Measurements from ENCODE around the gene NPW.

The NPW gene

DNA sequence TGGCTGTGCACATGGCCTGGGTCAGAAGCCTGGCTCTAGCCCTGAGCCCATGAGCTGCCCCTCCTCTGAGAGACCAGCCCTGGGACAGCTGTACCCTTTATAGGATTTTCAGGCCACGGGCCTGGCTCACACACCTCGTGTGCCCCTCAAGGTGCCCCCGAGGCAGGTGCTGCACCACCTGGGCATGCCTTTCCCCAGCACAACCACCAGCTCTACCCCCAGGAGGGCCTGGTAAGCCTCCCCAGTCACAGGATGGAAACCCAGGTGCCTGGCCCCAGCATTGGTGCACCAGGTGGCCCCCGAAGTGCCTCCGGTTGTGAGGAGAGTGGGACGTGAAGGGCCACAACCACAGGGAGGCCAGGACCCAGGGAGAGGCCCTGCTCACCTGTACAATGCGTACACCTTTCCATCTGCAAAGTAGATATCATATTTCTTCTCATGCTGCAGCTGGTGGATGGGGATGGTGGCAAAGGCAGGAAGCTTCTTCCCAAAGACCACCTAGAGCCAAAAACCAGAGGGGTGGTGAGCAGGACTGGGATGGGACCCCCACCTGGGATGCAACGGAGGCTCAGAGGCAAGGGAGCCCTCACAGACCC lies 16.3 kb upstream of the NPW start:
- Histone ChIP-seq H3K27me3 (no peaks in the 10 kb centered on the region), H3K36me3 (peaks cover 72% of the 10 kb centered on the region), H3K4me3 (ENCODE audit: low read depth, low read length) (no peak overlapping the region)

DNA sequence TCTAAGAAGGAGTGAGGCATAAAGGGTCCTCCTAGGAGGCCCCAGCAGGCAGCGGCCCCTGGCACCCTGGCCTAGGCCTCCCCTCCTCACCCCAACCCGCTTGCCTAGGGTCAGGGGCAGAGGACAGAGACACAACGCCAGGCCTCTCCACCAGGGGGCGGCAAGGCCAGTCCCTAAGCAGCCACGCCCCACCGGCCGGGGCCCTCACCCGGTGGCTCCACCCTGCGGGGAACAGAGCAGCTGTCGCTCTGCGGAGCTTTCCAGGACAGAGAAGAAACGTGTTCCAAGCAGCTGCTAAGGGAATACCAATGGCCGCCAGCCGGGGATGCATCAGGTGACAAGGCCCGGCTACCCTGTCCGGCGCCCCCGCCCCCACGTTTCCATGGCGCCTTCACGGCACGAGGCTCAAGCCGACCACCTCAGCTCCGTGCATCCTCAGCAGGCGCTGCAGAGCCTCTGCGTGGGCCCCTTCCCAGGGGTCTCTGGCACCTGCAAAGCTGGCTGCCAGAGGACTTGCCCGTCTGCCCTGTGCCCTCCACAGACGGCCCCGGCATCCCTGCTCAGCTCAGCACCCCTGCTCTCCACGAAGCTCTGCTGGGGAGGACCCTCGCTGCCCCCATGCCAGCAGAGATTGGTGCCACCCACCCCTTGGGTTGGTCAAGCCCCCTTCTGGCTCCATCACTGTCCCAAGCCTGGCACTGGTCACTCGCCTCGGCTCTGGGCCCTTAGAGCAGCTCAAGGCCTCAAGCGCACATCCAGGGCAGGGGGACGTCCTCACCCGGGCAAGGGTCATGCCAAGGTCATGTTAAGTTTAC lies 15.6 kb upstream of the NPW start:
- Histone ChIP-seq H3K27me3 (no peaks in the 10 kb centered on the region), H3K36me3 (peaks cover 65% of the 10 kb centered on the region), H3K4me1 (peaks cover 29% of the 10 kb centered on the region), H3K9me3 (no peaks in the 10 kb centered on the region), H3K4me3 (ENCODE audit: low read depth, low read length) (peak overlapping the region; percentile 19; the same call in 1 of the 2 replicates)
- peak; percentile 99 for DNase-seq
- TF ChIP-seq, protein P1, sequence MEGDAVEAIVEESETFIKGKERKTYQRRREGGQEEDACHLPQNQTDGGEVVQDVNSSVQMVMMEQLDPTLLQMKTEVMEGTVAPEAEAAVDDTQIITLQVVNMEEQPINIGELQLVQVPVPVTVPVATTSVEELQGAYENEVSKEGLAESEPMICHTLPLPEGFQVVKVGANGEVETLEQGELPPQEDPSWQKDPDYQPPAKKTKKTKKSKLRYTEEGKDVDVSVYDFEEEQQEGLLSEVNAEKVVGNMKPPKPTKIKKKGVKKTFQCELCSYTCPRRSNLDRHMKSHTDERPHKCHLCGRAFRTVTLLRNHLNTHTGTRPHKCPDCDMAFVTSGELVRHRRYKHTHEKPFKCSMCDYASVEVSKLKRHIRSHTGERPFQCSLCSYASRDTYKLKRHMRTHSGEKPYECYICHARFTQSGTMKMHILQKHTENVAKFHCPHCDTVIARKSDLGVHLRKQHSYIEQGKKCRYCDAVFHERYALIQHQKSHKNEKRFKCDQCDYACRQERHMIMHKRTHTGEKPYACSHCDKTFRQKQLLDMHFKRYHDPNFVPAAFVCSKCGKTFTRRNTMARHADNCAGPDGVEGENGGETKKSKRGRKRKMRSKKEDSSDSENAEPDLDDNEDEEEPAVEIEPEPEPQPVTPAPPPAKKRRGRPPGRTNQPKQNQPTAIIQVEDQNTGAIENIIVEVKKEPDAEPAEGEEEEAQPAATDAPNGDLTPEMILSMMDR (IDR thresholded peaks at IDR 0.05; ENCODE audit: low read depth, low read length) = peak; percentile 97

More for the DNA sequence above, 16.3 kb upstream of the NPW start:
- no peak for DNase-seq
- TF ChIP-seq, protein P1 (IDR thresholded peaks at IDR 0.05; ENCODE audit: low read depth, low read length) = no peak
- Histone ChIP-seq H3K4me1 (peaks cover 29% of the 10 kb centered on the region), H3K9me3 (no peaks in the 10 kb centered on the region)

DNA sequence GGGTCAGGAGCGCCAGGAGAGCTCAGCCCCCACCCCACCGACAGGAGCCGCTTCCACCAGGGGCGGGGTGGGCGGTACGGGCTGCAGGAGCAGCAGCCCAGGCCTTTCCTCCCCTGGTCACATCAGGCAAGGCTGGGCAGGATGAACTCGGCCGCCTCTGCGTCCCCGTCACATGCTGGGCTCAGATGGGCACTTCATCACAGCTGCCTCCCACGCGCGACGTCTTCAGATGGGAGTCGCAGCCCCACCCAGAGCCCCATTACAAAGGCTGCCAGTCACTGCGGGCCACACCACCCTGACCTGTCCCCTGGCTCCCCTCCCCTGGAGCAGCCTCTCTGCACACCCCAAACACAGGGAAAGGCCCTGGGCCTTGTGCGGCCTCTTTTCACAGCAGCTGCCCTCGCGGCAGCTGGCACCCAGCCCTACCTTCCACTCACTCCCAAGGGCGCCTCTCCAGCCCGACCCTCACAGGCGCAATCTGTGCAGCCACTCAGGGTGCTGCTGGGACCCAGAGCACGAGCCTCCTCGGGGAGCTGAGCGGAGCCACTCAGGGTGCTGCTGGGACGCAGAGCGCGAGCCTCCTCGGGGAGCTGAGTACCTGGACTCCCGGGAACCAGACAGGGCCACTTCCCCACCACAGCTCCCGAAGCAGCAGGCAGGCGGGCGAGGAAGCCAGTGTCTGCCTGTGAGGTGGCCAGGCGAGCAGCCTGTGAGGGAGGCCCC lies 14.6 kb upstream of the NPW start:
- DNase-seq = peak; percentile 48
- TF ChIP-seq, protein P1 (IDR thresholded peaks at IDR 0.05; ENCODE audit: low read depth, low read length) = no peak
- Histone ChIP-seq H3K4me3 (ENCODE audit: low read depth, low read length) (no peak overlapping the region), H3K9me3 (no peaks in the 10 kb centered on the region), H3K4me1 (peaks cover 29% of the 10 kb centered on the region), H3K36me3 (peaks cover 55% of the 10 kb centered on the region), H3K27me3 (no peaks in the 10 kb centered on the region)

DNA sequence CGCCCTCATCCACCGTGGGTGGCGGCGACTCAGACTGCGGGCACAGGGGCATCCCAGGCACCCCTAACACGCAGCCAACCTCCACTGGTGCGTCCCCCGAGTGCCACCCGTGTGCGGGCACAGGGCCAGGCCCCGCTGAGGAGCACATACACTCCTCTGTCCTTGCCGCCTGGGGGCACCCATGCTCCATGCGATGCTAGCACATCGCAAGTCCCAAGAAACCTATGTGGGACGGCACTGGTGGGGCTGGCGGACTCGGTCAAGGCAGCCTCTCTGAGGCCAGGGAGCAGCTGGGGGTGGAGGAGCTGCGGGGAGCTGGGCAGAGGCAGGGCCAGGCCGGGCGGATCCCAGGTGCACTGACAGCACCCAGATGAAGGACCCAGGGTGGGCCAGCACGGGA lies 13.9 kb upstream of the NPW start:
- TF ChIP-seq, protein P1 (IDR thresholded peaks at IDR 0.05; ENCODE audit: low read depth, low read length) = peak; percentile 65
- H3K4me1 ChIP-seq = peaks cover 29% of the 10 kb centered on the region
- H3K36me3 ChIP-seq = peaks cover 49% of the 10 kb centered on the region
- no peak overlapping the region; the same call in 1 of the 2 replicates for H3K4me3 ChIP-seq (ENCODE audit: low read depth, low read length)
- H3K9me3 ChIP-seq = no peaks in the 10 kb centered on the region
- H3K27me3 ChIP-seq = no peaks in the 10 kb centered on the region
- DNase-seq = peak; percentile 89

DNA sequence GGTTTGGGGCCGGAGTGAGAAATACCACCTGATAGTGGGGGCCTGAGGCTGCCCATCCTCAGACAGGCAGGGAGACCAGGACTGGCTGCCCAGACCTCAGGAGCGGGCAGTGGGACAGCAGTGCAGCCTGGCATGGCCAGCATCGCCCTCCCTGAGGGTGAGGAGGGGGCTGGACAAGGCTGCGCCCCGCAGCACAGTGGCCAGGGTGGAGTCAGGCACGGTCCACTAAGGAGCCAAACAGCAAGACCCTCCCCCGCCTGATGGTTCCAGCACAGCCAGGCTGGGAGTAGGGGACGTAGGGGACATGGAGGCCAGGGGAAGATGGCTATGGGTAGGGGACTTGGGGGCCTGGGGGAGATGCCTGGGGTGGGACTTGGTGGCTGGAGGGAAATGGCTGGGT lies 13.3 kb upstream of the NPW start:
- Histone ChIP-seq H3K36me3 (peaks cover 42% of the 10 kb centered on the region), H3K4me1 (peaks cover 29% of the 10 kb centered on the region)

More for the DNA sequence above, 13.3 kb upstream of the NPW start:
- no peak overlapping the region for H3K4me3 ChIP-seq (ENCODE audit: low read depth, low read length)
- peak; percentile 13 for DNase-seq
- no peaks in the 10 kb centered on the region for H3K27me3 ChIP-seq
- H3K9me3 ChIP-seq = no peaks in the 10 kb centered on the region
- TF ChIP-seq, protein P1 (IDR thresholded peaks at IDR 0.05; ENCODE audit: low read depth, low read length) = no peak

Data from BE2C (cell line).